AML-193 (cell line): ENCODE results near the gene POP7.

Experiments
- DNase-seq, 2 experiments: peaks; one replicate each; lab custom pipeline; 2025; lab: John Stamatoyannopoulos, UW

POP7 gene

GRCh38 chr7:100679129-100679926 is 26.6 kb upstream of the POP7 start:
- DNase-seq, result no peak

DNA sequence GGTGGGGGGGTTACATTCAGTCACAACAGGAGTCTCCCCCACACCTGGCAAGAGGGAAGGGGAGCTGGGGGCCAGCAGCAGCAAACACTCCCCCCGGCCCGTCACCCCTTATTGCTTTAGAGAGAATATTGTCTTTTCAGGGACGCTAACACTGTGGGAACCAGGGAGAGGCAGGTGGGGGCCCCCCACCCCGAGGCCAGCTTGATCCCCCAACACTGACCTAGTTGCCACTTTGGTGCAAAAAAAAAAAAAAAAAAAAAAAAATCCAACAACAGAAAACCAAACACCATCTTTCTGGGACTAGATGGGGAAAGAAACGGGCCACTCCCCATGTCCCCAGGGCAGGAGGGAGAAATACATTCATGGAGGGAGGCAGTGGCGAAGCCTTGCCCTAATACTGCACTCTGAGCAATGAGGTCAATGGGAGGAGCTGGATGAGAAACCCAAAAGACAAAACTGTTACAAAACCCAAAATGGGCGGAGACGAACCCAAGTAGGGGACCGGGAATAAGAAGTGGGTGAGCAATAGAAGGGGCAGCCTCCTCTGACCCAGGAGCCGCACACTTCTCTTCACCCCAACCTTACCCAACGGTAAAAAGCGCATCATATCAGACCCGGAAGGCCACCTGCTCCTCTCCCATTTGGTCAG is 25.9 kb upstream of the POP7 start:
- no peak for DNase-seq

- DNase-seq, result no peak
Measured at GRCh38 chr7:100680576-100681271, 25.2 kb upstream of the POP7 start.

DNA sequence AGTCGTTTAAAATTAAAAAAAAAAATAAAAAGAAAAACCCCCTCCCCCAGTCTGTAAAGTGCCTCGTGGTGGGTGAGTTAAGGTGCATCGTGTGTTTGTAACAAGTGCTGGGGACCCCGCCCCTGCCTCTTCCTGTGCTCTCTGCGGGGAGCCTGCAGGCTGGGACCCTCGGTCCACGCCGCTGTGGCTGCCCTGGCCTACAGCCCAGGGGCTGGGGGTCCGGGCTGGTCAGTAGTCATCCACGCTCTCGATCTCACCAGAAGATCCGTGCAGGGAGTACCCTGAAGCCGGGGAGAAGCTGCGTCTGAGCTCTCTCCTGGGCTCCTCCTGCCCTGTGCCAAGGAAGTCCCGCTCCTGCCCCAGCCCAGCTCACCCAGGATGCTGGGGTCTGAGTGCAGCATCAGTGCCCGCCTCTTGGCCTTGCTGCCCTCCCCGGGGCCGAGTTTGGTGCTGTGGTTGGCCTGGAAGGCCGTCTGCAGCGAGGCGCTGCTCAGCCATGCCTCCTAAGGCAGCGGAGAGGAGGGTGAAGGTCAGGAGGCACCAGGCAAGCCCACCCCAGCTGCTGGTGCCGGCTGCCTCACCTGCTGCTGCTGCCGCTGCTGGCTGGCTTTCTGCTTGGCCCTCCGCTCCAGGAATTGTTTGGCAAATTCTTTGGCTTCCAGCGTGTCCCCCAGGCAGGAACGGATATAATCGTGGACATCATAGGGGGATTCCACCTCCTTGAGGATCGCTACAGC is 24.3 kb upstream of the POP7 start:
- DNase-seq, result no peak

GRCh38 chr7:100682228-100682741 is 23.6 kb upstream of the POP7 start:
- DNase-seq, result no peak

DNA sequence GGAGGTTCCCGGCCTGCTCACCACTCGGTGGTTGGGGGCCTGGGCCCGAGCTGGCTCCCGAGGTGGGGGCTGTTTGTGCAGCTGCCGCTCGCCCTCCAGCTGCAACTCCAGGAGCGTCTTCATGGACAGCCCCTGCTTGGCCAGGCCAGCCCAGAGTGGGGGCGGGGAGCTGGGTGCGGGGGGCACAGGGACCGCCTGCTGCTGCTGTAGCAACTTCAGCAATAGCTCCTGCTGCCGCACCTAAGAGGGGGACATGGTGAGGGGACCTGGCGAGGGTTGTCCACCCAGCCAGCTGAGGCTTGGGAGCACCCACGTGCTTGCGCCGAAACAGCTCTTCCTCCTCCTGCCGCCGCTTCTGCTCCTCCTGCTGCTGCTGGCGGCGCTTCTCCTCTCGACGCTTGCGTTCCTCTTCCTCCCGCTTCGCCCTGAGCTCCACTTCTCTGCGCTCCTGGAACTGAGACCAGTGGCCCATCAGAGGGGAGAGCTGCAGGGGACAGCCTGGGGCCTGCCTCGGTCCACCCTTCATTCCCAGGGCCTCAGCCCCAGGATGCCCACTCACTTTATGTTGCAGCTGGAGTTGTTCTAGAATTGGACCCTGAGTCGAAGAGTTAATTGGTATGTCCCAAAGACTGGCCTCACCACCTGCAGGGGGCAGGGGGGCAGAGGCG is 22.8 kb upstream of the POP7 start:
- DNase-seq, result no peak

- DNase-seq, result no peak
Measured at GRCh38 chr7:100683659-100684533, 22.0 kb upstream of the POP7 start.

GRCh38 chr7:100684534-100685042 is 21.3 kb upstream of the POP7 start:
- DNase-seq, result no peak

GRCh38 chr7:100685049-100685605 is 20.8 kb upstream of the POP7 start:
- no peak for DNase-seq

DNA sequence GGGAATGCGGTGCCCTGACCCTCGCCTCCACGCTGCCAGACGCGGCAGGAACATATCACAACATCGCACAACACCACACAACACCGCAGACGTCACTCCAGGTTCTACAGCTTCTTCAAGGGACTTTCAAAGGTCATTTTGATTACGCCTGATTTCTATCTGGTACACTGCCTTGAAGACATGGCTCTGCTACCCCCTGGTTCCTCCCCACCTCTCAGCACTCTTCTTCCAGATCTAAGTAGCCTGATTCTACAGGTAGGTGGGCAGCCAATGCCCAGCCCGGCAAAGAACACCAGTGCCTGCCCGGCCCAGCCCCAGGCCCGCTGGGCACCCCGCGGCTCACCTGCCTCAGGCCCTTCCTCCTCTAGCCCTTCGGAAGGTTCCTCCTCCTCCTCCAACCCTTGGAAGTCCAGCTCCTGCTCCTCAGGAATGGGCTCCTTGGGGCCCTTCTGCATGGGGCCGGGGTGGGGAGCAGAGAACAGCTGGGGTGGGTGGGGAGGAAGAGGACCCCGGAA is 20.2 kb upstream of the POP7 start:
- no peak for DNase-seq

- DNase-seq, result no peak
Measured at GRCh38 chr7:100686201-100686821, 19.6 kb upstream of the POP7 start.

DNA sequence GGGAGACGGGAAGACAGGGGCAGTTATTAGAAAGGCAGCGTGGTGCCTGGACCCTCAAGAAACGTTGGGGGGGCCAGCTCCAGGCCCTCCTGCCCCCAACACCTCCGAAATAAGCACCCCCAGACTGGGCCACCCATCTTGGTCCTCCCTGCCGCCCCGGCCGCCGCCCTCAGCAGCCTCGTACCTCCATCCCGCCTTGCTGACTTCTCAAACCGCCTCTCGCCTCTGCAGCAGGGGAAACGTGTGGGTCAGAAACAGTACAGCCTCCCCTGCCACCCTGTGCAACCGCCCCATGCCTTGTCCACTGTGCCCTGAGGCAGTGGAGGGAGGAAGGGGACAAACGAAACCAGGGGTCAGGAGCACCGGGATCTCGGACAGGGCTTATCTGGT is 19.1 kb upstream of the POP7 start:
- no peak for DNase-seq

GRCh38 chr7:100687261-100687660 is 18.7 kb upstream of the POP7 start:
- DNase-seq, result no peak

DNA sequence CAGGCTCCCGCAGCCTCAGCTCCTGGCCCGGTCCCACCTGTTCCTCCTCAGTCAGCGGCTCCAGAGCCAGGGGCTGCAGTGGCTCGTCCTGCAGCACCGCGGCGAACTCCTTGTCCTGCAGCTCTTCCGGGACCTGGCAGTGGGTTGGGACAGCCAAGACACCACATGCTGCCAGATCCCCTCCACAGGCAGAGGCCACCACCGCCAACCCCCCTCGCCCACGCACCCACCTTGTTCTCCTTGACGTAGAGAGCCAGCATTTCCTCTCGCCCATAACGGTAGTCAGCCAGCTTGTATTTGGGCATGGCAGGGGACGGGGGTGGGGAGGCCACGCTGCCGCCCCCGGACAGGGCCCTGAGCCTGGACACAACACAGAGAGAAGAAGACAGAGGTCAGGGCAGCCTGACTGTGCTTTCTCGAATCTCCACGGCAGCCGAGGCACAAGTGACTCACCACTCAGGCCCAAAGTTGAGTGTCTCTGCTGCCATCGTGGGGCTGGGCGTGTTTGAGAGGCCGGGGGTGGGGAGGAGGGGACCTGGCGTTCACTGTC is 18.1 kb upstream of the POP7 start:
- no peak for DNase-seq

- DNase-seq, result no peak
Measured at GRCh38 chr7:100688326-100688860, 17.5 kb upstream of the POP7 start.

DNA sequence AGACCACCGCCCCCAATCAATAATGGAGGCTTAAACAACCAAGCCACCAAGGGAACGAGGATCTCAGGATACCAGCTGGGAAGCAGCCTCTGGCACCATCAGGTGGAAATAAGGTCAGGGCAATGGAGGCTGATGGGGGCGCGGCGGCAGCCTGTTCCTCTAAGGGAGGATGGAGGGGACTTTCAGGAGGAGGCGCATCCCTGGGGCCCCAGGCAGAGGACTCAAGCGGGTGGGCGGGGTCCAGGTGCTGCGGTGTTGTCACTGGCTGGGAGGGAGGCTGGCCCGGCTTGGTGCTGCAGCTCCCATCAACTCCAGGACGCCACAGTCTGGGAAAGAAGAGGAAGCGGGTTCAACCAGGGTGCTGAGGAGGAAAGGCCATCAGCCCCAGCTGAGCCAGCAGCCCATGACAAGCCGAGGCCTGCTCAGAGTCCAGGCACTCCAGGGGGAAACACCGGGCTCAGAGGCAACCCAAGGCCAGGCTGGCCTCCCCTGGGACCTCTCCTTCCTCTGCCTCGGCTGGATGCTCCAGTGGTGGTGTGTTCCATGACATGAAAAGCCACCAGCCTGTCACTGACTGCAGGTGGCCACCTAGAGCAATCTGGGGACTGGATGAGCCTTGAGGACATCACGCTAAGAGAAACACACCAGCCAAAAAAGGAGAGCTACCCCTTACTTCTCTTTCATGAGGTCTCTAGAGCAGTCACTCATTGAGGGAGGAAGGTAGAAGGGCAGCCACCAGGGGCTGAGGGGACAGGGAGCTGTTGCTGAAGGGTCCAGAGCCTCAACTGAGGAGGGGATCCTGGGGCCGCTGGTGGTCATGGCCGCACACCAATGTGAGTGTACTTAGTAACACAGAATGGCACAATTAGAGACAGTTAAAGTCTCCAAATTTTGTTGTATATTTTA is 16.4 kb upstream of the POP7 start:
- DNase-seq, result no peak

- DNase-seq, result peak; percentile 52 to 61
Measured at GRCh38 chr7:100691676-100692577, 14.0 kb upstream of the POP7 start.
